Neural cell (in vitro differentiated cells): Measurements from ENCODE around the gene DNAAF1. TPM values are rescaled to one million over a fixed set of nuclear protein-coding genes. Genes with fewer than 3 reads are reported as not detected.

Source experiments
- H2AFZ ChIP-seq: fragments of 200-600, 300-800 bp; sonication (generic), shearing (Covaris generic); 2 replicates; pipeline ENCODE4 v1.6.0; 2014; ENCODE audit warnings: low read depth, mild to moderate bottlenecking, antibody characterized with exemption, low read length, moderate library complexity
- H3F3A ChIP-seq: fragments of 200-600 bp; shearing (Covaris generic); 2 replicates; pipeline ENCODE4 v1.6.1; 2016; ENCODE audit warnings: mild to moderate bottlenecking, moderate library complexity, mixed read lengths, antibody characterized with exemption, low read length; ENCODE audit not compliant: insufficient read depth, poor library complexity, severe bottlenecking
- H3K27ac ChIP-seq: fragments of 200-600, 300-800 bp; sonication (generic), shearing (Covaris generic); 2 replicates; pipeline ENCODE4 v1.5.1; 2014; ENCODE audit warnings: mild to moderate bottlenecking, low read length, moderate library complexity
- H3K27me3 ChIP-seq: fragments of 300-800, 200-600 bp; sonication (generic), shearing (Covaris generic); 2 replicates; pipeline ENCODE4 v1.6.0; 2014; ENCODE audit warnings: mild to moderate bottlenecking, low read depth, low read length, moderate library complexity; ENCODE audit not compliant: insufficient read depth
- H3K36me3 ChIP-seq: fragments of 300-800, 200-600 bp; sonication (generic), shearing (Covaris generic); 2 replicates; pipeline ENCODE4 v1.5.1; 2014; ENCODE audit warnings: mild to moderate bottlenecking, antibody characterized with exemption, low read length, moderate library complexity; ENCODE audit not compliant: insufficient read depth
- H3K4me2 ChIP-seq: fragments of 300-800, 200-600 bp; sonication (generic), shearing (Covaris generic); 2 replicates; pipeline ENCODE4 v1.6.0; 2014; ENCODE audit warnings: mild to moderate bottlenecking, low read length
- H3K4me3 ChIP-seq: fragments of 300-800, 200-600 bp; sonication (generic), shearing (Covaris generic); 2 replicates; pipeline ENCODE4 v1.5.1; 2014; ENCODE audit warnings: mild to moderate bottlenecking, low read length, moderate library complexity
- H3K79me2 ChIP-seq: fragments of 200-600 bp; shearing (Covaris generic); replicated peaks from 2 replicates; pipeline ENCODE4 v1.6.0; 2014; ENCODE audit warnings: mild to moderate bottlenecking, low read length, moderate library complexity; ENCODE audit not compliant: insufficient read depth
- H3K9ac ChIP-seq: fragments of 300-800, 200-600 bp; sonication (generic), shearing (Covaris generic); 2 replicates; pipeline ENCODE4 v1.6.1; 2016; ENCODE audit warnings: mild to moderate bottlenecking, low read length, mixed read lengths
- H3K9me2 ChIP-seq: fragments of 200-600 bp; shearing (Covaris generic); 2 replicates; pipeline ENCODE4 v1.6.1; 2016; ENCODE audit warnings: mild to moderate bottlenecking, low read length, mixed read lengths; ENCODE audit not compliant: insufficient read depth
- H3K9me3 ChIP-seq: fragments of 200-600, 300-800 bp; sonication (generic), shearing (Covaris generic); 2 replicates; pipeline ENCODE4 v1.6.1; 2016; ENCODE audit warnings: mild to moderate bottlenecking, mixed run types, low read length, moderate library complexity, mixed read lengths
- H4K20me1 ChIP-seq: fragments of 200-600 bp; shearing (Covaris generic); 2 replicates; pipeline ENCODE4 v1.6.1; 2016; ENCODE audit warnings: mild to moderate bottlenecking, mixed run types; ENCODE audit not compliant: insufficient read depth
- CTCF ChIP-seq: fragments of 450-650 bp; IDR thresholded peaks from 2 replicates; pipeline ENCODE4 v1.5.1; 2014; ENCODE audit warnings: antibody characterized with exemption, mild to moderate bottlenecking, moderate library complexity; ENCODE audit not compliant: poor library complexity, severe bottlenecking
- EP300 ChIP-seq: fragments of 450-650 bp; conservative IDR thresholded peaks from 2 replicates; pipeline ENCODE4 v1.6.1; 2014; ENCODE audit warnings: antibody characterized with exemption, mild to moderate bottlenecking, moderate library complexity; ENCODE audit not compliant: poor library complexity, severe bottlenecking
- EZH2 ChIP-seq: fragments of 200-600, 300-800 bp; shearing (Covaris generic), sonication (generic); IDR thresholded peaks from 2 replicates; pipeline ENCODE4 v1.6.1; 2014; ENCODE audit warnings: antibody characterized with exemption, low read length, borderline replicate concordance, mild to moderate bottlenecking; ENCODE audit not compliant: insufficient read depth, poor library complexity, severe bottlenecking
- MXI1 ChIP-seq: fragments of 450-650 bp; conservative IDR thresholded peaks from 2 replicates; pipeline ENCODE4 v1.6.1; 2014; ENCODE audit warnings: antibody characterized with exemption, mild to moderate bottlenecking; ENCODE audit not compliant: poor library complexity, severe bottlenecking
- POLR2AphosphoS5 ChIP-seq: IDR thresholded peaks from 2 replicates; pipeline ENCODE4 v1.6.1; 2012
- RAD21 ChIP-seq: fragments of 450-650 bp; conservative IDR thresholded peaks from 2 replicates; pipeline ENCODE4 v1.6.1; 2014; ENCODE audit warnings: antibody characterized with exemption, mild to moderate bottlenecking, moderate library complexity
- REST ChIP-seq: IDR thresholded peaks from 2 replicates; pipeline ENCODE4 v1.6.1; 2012; ENCODE audit warnings: borderline replicate concordance
- SMC3 ChIP-seq: fragments of 450-650 bp; conservative IDR thresholded peaks from 2 replicates; pipeline ENCODE4 v1.6.1; 2014; ENCODE audit warnings: antibody characterized with exemption, mild to moderate bottlenecking, moderate library complexity; ENCODE audit not compliant: poor library complexity
- TAF1 ChIP-seq: IDR thresholded peaks from 2 replicates; pipeline ENCODE4 v1.6.1; 2012; ENCODE audit warnings: low read depth
- polyA plus RNA-seq: library from polyadenylated mRNA; depleted of rRNA; stranded (reverse); fragments of >200 nt; gene quantifications from 2 replicates; pipeline ENCODE4 v1.2.3, GENCODE V29; 2014

DNAAF1 gene
- polyA plus RNA-seq, 1 donor from 2014 or later, result 0.71 TPM

GRCh38 chr16:84220851-84221250 lies 75.7 kb downstream of the DNAAF1 start:
- no peaks in the 10 kb centered on the region for H3K27me3 ChIP-seq
- no peak for TF ChIP-seq EZH2
- no peak for TF ChIP-seq CTCF
- TF ChIP-seq REST, result no peak
- no peak for TF ChIP-seq RAD21
- no peak for TF ChIP-seq MXI1
- no peak for TF ChIP-seq SMC3
- TF ChIP-seq EP300, result no peak
- no peak for TF ChIP-seq POLR2AphosphoS5
- TF ChIP-seq TAF1, result no peak
- no peak overlapping the region for H3K4me2 ChIP-seq
- H3K9me2 ChIP-seq, result no peaks in the 10 kb centered on the region
- no peak overlapping the region for H3K4me3 ChIP-seq
- H3F3A ChIP-seq, result no peaks in the 10 kb centered on the region
- no peak overlapping the region for H3K9ac ChIP-seq
- no peak overlapping the region for H3K27ac ChIP-seq
- no peaks in the 10 kb centered on the region for H4K20me1 ChIP-seq
- H3K36me3 ChIP-seq, result no peaks in the 10 kb centered on the region
- no peaks in the 10 kb centered on the region for H3K79me2 ChIP-seq
- H2AFZ ChIP-seq, result no peak overlapping the region
- H3K9me3 ChIP-seq, result no peaks in the 10 kb centered on the region

GRCh38 chr16:84223456-84223855 lies 78.3 kb downstream of the DNAAF1 start:
- Histone ChIP-seq H3K79me2 (no peaks in the 10 kb centered on the region), H3K4me3 (no peak overlapping the region), H3K9me2 (no peaks in the 10 kb centered on the region), H3K9me3 (no peaks in the 10 kb centered on the region), H3F3A (no peaks in the 10 kb centered on the region), H3K27me3 (no peaks in the 10 kb centered on the region), H3K27ac (no peak overlapping the region), H4K20me1 (no peaks in the 10 kb centered on the region), H3K36me3 (no peaks in the 10 kb centered on the region), H3K4me2 (no peak overlapping the region), H3K9ac (no peak overlapping the region), H2AFZ (no peak overlapping the region)
- TF ChIP-seq EP300 (no peak), REST (no peak), EZH2 (no peak), SMC3 (no peak), RAD21 (no peak), POLR2AphosphoS5 (no peak), CTCF (no peak), MXI1 (no peak)
